ENCODE measurements around the gene CGNL1. TPM values are rescaled to one million over a fixed set of nuclear protein-coding genes. Genes with fewer than 3 reads are reported as not detected.

The CGNL1 gene
- total and polyA plus RNA-seq, 8 donors: 26.5 to 68.1 (median 34.5) TPM

GRCh38 chr15:57580428-57580827 is 204.1 kb downstream of the CGNL1 start:
- intact Hi-C loops (cut with DNase I): no loop called here
- no peak for TF ChIP-seq CTCF (IDR thresholded peaks at IDR 0.05)
- no peak overlapping the region for H3K27ac ChIP-seq
- H3K36me3 ChIP-seq: no peaks in the 10 kb centered on the region
- ATAC-seq: no peak
- no peaks in the 10 kb centered on the region for H3K4me1 ChIP-seq
- H3K27me3 ChIP-seq: no peaks in the 10 kb centered on the region
- no peak for DNase-seq
- peaks cover 0 to 17% of the 10 kb centered on the region in 2 donors for H3K9me3 ChIP-seq
- H3K4me3 ChIP-seq: no peak overlapping the region

DNA sequence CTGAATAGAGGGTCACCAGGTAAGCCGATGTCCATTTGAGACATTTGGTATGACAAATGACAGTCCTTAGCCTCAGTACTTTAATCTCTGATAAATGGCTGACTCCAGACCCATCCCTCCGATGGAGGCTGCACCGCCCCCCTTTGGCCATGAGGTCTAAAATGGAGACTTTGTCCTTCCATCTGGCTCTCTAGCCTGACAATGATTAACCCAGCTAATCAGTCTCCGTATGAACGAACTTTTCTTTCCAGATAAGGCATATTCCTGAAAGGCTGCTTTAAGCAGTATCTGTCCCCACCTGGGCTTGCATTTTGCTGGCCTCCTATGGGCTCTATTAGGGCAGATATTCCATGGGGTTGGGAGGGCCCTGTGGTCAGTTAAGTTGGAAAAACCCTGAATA is 204.6 kb downstream of the CGNL1 start:
- Histone ChIP-seq H3K36me3 (no peaks in the 10 kb centered on the region), H3K27ac (no peak overlapping the region), H3K4me3 (no peak overlapping the region), H3K9me3 (peaks cover 0 to 17% of the 10 kb centered on the region in 2 donors), H3K4me1 (no peaks in the 10 kb centered on the region), H3K27me3 (no peaks in the 10 kb centered on the region)
- no peak for TF ChIP-seq CTCF (IDR thresholded peaks at IDR 0.05)
- intact Hi-C loops (cut with DNase I): no loop called here
- DNase-seq: no peak
- ATAC-seq: no peak

GRCh38 chr15:57582090-57582489 is 205.8 kb downstream of the CGNL1 start:
- DNase-seq (no peak), ATAC-seq (no peak)
- Histone ChIP-seq H3K4me3 (no peak overlapping the region), H3K27me3 (no peaks in the 10 kb centered on the region), H3K9me3 (peaks cover 0 to 17% of the 10 kb centered on the region in 2 donors), H3K4me1 (no peaks in the 10 kb centered on the region), H3K36me3 (no peaks in the 10 kb centered on the region), H3K27ac (no peak overlapping the region)
- TF ChIP-seq CTCF (IDR thresholded peaks at IDR 0.05): no peak
- intact Hi-C loops (cut with DNase I): no loop called here

DNA sequence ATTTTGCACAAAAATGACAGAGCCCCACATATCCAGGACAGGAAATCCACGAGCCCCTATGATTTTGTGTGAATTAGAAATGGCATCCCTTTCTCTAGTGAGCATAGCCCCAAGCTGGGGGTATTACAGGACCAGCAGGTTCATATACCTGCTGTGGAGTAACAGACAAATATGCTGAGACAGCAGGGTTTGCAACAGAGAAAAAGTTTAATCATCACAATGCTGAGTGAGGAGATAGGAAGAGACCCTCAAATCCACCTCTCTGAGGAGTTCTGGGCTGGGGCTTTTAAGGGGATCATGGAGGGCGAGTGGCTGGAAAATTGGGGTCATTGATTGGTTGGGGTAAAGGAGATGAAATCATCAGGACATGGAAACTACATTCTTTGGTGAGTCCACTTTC is 207.0 kb downstream of the CGNL1 start:
- H3K27me3 ChIP-seq: no peaks in the 10 kb centered on the region
- no peak for ATAC-seq
- H3K4me1 ChIP-seq: no peaks in the 10 kb centered on the region
- H3K4me3 ChIP-seq: no peak overlapping the region
- no peak overlapping the region for H3K27ac ChIP-seq
- DNase-seq: no peak
- intact Hi-C loops (cut with DNase I): no loop called here
- H3K36me3 ChIP-seq: no peaks in the 10 kb centered on the region
- peaks cover 0 to 17% of the 10 kb centered on the region in 2 donors for H3K9me3 ChIP-seq
- TF ChIP-seq CTCF (IDR thresholded peaks at IDR 0.05): no peak

DNA sequence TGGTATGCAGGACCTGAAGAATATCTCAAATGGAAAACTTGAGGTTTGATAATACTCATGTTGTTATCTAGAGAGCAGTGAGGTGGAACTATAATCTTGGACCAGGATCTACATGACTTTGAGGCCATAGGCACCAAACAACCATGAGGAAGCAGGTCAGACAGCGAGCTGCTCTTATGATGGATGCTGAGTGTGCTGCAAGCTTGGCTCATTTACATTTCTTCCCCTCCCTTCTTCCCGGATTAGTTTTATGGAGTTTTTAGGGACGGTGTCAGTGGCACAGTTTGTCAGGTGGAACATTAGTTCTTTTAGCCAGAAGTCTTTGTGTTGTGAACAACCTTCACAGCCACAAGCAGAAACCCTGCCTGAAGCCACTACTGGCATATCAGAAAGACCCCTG is 207.4 kb downstream of the CGNL1 start:
- H3K4me1 ChIP-seq: no peaks in the 10 kb centered on the region
- DNase-seq (no peak), ATAC-seq (no peak)
- no peak overlapping the region for H3K27ac ChIP-seq
- no peaks in the 10 kb centered on the region for H3K27me3 ChIP-seq
- intact Hi-C loops (cut with DNase I): no loop called here
- H3K4me3 ChIP-seq: no peak overlapping the region
- no peak for TF ChIP-seq CTCF (IDR thresholded peaks at IDR 0.05)
- no peaks in the 10 kb centered on the region for H3K36me3 ChIP-seq
- H3K9me3 ChIP-seq: peaks cover 0 to 17% of the 10 kb centered on the region in 2 donors

Measured in left lung (tissue), 10 donors.